Effector CD8-positive, alpha-beta T cell (primary cell): Measurements from ENCODE around the gene ORAI3.
A peak's percentile ranks its signal among the peaks of the same experiment; 100 is the strongest.
"Not testable (repeated sequence)": the region's sequence is repeated elsewhere in the genome, so short reads cannot be mapped to it uniquely, and the experiment has no call there.

Experiments
- DNase-seq: peaks from one replicate; lab custom pipeline; 2025; lab: John Stamatoyannopoulos, UW

The ORAI3 gene

DNA sequence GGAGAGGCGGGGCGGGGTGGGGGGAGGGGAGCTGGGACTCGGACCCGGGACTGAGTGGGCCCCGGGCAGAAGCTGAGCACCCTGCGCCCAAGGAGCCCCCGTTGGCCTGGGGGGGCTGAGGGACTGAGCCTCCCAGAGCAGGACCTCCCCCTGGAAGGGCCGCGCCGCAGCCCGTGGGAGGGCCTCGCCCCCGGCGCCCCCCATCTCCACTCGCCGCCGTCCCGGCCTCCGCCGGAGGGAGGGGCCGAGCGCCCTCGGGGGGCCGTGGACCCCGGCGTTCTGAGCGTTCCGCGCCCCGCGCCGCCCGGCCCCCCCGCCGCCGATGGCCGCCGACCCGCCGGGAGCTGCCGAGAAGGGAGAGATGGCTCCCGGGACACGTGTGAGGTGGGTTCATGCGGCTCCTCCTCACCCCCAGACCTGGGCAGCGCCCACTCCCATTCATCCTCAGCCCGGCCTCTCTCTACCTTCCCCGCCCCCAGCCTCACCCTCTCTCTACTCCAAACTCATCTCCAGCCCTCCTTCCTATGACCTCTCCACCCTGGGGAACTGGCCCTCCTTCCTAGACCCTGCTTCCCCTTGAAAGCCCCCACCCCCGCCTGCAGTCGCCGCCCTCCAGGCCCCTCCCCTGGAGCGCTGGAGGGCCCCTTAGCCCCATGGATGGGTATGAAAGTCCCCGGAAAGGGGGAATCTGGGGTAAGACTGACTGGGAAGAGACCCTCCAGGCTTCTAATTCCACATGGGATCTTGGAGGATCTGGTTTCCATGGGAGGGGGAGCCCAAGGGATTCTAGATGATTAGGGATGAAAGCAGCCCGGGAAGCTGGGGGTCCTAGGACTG is 24.6 kb upstream of the ORAI3 start:
- no peak for DNase-seq

DNA sequence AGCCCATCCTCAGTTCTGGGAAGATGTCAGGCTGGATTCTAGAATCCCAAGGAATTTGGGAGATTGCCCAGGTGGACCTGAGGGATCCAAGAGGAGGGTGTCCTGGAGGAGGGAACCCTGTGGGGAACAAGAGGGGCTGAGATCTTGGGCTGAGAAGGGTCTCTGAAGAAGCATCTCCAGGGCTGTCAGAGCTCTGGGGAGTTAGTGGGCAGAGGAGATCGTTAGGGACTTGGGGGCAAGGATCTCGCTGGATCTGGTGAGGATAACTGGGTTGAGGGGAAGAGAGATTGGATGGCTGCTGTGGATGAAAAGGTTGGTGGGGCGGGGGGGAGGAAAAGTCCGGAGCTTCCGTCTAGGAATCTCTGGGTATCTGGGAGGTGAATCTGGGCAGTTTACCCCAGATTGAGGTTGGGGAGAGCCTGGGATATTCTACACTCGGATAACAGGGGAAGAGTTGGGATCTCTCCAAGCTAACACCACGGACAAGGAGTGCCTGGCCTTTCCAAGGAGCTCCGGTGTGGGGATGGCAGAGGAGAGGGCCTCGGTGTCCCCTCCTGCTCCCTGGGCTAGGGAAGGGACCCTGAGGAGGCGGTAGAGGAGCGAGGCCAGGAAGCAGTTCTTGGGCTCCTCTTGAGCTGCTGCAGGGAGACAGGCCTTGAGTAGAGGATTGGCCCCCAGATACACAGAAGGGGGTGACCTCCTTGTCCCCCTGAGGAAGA is 23.8 kb upstream of the ORAI3 start:
- DNase-seq = no peak

DNA sequence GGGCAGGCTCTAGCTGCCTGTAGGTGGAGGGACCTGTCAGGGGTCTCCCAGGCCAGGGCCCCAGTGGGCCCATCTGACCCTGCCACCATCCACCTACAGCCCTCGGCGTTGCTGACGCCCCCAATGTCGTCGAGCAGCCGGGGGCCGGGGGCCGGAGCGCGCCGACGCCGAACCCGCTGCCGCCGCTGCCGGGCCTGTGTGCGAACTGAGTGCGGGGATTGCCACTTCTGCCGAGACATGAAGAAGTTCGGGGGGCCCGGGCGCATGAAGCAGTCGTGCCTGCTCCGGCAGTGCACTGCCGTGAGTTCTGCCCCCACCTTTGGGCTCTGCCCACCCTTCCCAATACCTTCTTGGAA is 23.3 kb upstream of the ORAI3 start:
- no peak for DNase-seq

DNA sequence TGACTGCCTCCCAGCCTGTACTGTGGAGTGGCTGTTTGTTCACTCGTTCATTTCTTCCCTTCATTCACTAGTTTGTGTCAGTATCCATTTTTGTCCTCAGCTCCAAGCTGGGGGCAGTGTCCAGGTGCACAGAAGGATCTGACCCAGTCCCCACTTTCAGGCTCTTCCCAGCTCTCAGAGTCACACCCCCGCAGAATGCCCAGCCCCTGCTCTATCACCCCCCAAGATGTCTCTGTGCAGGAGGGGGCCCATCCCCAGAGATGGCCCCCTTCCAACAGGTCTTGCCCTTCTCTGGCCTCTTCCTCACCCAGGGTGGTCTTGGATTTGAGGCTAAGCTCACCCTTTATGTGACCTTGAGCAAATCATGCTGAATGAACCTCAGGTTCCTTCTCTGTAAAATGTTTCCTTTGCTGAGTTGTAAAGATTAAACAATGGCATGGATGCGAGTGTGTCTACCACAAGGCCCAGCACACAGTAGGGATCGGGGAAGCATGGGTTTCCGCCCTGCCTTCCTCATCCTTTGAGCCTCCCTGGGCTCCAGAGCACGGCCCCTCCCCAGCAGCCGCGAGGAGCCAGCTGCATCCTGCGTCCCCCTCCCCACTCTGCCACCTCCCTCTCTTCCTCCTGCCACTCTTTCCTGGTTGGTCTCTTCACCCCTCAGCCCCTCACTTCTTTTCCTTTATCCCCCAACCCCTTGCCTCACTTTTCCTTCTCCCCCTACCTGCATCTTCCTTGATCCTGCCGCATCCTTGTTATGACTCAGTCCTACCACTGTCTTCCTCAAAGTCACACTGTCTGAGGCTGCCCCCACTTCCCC is 22.7 kb upstream of the ORAI3 start:
- no peak for DNase-seq

GRCh38 chr16:30926937-30927788 is 21.7 kb upstream of the ORAI3 start:
- DNase-seq = no peak

DNA sequence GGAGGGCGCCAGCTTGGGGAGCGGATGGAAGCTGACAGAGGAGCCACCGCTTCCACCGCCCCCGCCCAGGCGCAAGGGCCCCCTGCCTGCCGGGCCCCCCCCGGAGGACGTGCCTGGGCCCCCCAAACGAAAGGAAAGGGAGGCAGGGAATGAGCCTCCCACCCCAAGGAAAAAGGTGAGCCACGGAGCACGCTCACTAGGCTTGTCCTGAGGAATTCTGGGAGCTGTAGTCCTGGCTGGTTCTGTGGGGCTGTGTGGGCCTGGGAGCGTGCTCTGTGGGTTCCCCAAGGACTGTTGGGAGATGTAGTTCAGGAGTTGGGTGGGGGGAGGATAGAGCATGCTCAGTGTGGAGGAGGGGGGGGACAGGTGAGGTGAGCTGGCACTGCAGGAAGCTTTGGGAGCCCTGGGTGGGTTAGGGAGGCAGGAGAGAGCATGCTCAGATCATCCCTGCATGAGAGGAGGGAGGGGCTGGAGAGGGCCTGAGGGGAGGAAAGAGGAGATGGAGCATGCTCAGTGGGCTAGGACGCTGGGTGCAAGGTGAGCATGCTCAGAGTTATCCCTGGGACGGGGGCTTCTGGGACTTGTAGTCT is 21.0 kb upstream of the ORAI3 start:
- no peak for DNase-seq

- no peak for DNase-seq
These were observed 20.5 kb upstream of the ORAI3 start for GRCh38 chr16:30928390-30928789.

GRCh38 chr16:30929167-30929566 is 19.7 kb upstream of the ORAI3 start:
- DNase-seq = no peak

DNA sequence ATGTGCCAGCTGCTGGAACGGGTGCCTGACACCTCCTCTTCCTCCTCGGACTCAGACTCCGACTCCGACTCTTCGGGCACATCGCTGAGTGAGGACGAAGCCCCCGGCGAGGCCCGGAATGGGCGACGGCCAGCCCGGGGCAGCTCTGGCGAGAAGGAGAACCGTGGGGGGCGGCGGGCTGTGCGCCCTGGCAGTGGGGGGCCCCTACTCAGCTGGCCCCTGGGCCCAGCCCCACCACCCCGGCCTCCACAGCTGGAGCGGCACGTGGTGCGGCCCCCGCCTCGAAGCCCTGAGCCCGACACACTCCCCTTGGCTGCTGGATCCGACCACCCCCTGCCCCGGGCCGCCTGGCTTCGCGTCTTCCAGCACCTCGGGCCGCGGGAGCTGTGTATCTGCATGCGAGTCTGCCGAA is 18.7 kb upstream of the ORAI3 start:
- no peak for DNase-seq

DNA sequence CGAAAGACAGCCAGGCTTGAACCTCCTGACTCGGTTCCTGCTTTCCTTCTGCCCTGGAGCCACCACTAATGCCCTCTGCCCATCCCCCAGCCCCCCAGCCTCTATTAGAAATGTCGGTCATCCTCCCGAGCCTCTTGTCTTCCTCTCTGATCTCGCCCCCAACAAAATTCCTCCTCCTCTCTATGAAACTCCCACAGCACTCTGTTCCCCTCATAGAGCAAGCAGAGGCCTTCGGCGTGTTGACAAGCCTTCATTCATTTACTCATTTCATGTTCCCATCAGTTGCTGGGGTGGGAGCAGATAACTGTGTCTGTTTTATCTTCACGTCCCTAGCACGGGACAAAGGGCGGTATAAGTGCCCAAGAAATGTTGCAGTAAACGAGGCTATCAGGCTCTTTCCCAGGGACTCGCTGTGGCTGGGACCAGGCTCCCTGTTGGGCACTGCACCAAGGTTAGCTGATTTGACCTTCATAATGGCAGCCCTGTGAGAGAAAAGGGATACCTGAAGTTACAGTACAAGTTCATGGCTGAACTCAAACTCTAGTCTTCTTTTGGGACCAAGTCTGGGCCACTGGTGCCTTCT is 17.7 kb upstream of the ORAI3 start:
- no peak for DNase-seq

GRCh38 chr16:30934827-30935557 is 13.9 kb upstream of the ORAI3 start:
- no peak for DNase-seq

- DNase-seq = no peak
These were observed 11.2 kb upstream of the ORAI3 start for GRCh38 chr16:30937692-30938091.

GRCh38 chr16:30939571-30939970 is 9.3 kb upstream of the ORAI3 start:
- DNase-seq = not testable (repeated sequence)

GRCh38 chr16:30941600-30942425 is 7.1 kb upstream of the ORAI3 start:
- peak; percentile 36 for DNase-seq

DNA sequence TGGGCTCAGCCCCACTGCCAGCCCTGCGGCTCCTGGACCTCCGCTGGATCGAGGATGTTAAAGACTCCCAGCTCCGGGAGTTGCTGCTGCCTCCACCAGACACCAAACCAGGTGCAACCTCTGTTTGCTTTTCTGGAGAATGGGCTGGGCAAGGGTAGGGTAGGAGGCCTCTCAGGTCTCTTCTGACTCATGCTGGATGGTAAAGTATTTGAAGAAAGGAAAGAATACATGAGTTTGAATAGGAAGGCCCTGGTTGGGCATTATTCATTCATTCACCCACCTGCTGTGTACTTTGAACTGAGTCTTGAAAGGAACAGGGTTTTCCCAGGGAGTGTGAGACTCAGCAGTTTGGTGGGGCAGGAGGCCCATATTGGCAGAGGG is 6.5 kb upstream of the ORAI3 start:
- no peak for DNase-seq

GRCh38 chr16:30944352-30944751 is 4.5 kb upstream of the ORAI3 start:
- DNase-seq = no peak

DNA sequence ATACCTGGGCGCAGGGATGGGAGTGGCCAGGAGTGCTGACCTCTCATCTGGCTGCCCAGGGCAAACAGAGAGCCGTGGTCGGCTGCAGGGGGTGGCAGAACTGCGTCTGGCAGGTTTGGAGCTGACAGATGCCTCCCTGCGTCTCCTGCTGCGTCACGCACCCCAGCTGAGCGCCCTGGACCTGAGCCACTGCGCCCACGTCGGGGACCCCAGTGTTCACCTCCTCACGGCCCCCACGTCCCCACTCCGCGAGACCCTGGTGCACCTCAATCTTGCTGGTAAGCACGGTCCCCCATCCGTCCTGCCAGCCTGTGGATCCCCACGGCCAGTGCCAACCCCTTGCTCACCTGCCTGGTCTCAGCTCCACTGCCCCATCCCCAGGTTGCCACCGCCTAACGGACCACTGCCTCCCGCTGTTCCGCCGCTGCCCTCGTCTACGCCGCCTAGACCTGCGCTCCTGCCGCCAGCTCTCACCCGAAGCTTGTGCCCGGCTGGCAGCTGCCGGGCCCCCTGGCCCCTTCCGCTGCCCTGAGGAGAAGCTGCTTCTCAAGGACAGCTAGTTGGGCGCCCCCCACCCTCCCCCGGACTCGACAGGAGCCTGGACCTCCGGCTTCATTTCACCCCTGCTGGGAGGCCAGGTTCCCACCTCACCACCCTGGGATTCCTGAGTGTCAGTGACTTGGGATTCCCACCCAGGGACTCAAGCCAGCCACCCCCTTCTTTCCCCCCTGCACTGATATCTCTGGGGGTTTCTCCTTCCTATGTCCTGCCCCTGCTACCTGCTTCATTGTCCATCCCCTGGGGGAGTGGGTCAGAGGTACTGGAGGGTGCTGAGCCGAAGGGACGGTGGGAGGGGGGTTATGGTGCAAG is 2.0 kb upstream of the ORAI3 start:
- DNase-seq = no peak

DNA sequence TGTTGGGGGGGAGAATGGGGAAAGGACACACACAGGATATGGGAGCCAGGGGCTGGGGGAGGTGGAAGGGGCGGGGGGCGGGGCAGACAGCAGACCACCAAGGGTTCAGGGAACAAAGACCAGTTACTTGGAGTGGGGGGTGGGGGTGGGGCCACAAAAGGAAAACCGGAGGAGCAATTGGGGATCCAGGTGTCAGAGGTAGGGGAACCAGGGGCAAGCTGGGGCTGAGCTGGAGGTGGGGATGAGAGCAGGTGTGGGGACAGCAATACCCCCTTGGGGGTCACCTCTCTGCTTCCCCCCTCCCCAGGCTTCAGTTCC is 1.4 kb upstream of the ORAI3 start:
- DNase-seq = no peak
